ENCODE measurements around the gene STIP1. TPM values are rescaled to one million over a fixed set of nuclear protein-coding genes. Genes with fewer than 3 reads are reported as not detected.
A peak's percentile ranks its signal among the peaks of the same experiment; 100 is the strongest.

The STIP1 gene
- total RNA-seq, 1 experiment from 2014 or later = 338 TPM

GRCh38 chr11:64220271-64220670 lies 34.3 kb downstream of the STIP1 start:
- Histone ChIP-seq H3K79me2 (ENCODE audit: insufficient read depth, low read length) (no peaks in the 10 kb centered on the region), H4K5ac (ENCODE audit: insufficient read length, low read depth, low read length) (no peak overlapping the region), H3K23ac (ENCODE audit: insufficient read length, low read depth, low read length) (no peak overlapping the region), H3K4me1 (ENCODE audit: insufficient read depth, low read length) (no peaks in the 10 kb centered on the region), H2AFZ (ENCODE audit: low read length) (no peak overlapping the region), H2BK120ac (ENCODE audit: low read depth, low read length, poor library complexity, severe bottlenecking) (no peak overlapping the region), H3K9ac (ENCODE audit: extremely low read depth, insufficient read length, low read length) (no peak overlapping the region), H3K56ac (ENCODE audit: insufficient read length, low read depth, low read length) (no peak overlapping the region), H3K27ac (ENCODE audit: insufficient read length, low read depth, low read length) (no peak overlapping the region), H3K4ac (ENCODE audit: low read depth, low read length) (no peak overlapping the region), H3K79me1 (ENCODE audit: insufficient read depth, low read depth, low read length, poor library complexity, severe bottlenecking) (no peaks in the 10 kb centered on the region), H3K14ac (ENCODE audit: insufficient read depth, low read length) (no peak overlapping the region), H3K23me2 (ENCODE audit: insufficient read length, low read depth, low read length, poor library complexity, severe bottlenecking) (no peaks in the 10 kb centered on the region), H2BK5ac (ENCODE audit: insufficient read length, low read length) (no peak overlapping the region), H3K9me3 (ENCODE audit: control insufficient read depth, low read depth, low read length) (no peaks in the 10 kb centered on the region), H3K4me2 (ENCODE audit: insufficient read depth, insufficient read length, low read length) (no peak overlapping the region), H4K20me1 (ENCODE audit: control insufficient read depth, insufficient read depth, insufficient read length) (no peaks in the 10 kb centered on the region), H2AK5ac (ENCODE audit: insufficient read length, low read length) (no peak overlapping the region), H3K27me3 (ENCODE audit: insufficient read depth, low read length) (no peaks in the 10 kb centered on the region), H4K8ac (replicated peaks; ENCODE audit: insufficient read length, low read depth, low read length) (no peak overlapping the region), H2BK15ac (ENCODE audit: low read depth, low read length) (no peak overlapping the region), H4K91ac (ENCODE audit: insufficient read length, low read depth, low read length) (no peak overlapping the region), H3K18ac (ENCODE audit: insufficient read length, low read depth, low read length) (no peak overlapping the region), H2BK20ac (ENCODE audit: low read depth, low read length, poor library complexity, severe bottlenecking) (no peak overlapping the region), H3T11ph (ENCODE audit: low read length) (no peak overlapping the region), H2BK12ac (ENCODE audit: insufficient read length, low read depth, low read length) (no peak overlapping the region)
- Mint-ChIP-seq H3K27me3 (ENCODE audit: low read depth) (no peaks in the 10 kb centered on the region; the same call in 1 of the 2 replicates), H3K9me3 (no peaks in the 10 kb centered on the region), H3K27ac (peak overlapping the region in 1 of 3 experiments; percentile 28; a peak in 1 of 7 replicates), H3K4me3 (no peak overlapping the region), H3K36me3 (ENCODE audit: insufficient read depth in 1 of 3, low read depth in 3 of 3) (peaks cover 0 to 39% (median 17%) of the 10 kb centered on the region in 3 experiments; a peak in 5 of 7 replicates), H3K4me1 (peaks cover 6 to 9% of the 10 kb centered on the region in 2 experiments)
- TF ChIP-seq CTCF (conservative IDR thresholded peaks at IDR 0.05) = no peak
- no CpG with 5 or more reads among the region's 17 CpGs for WGBS (ENCODE audit: extremely low coverage, insufficient read length, low lambda C conversion rate)
- DNase-seq = no peak

Data from H9 (cell line).